MM.1S (cell line): ENCODE results near the gene TRMT1.

Source experiments
- DNase-seq: peaks from one replicate; pipeline ENCODE4 v3.0.0-alpha.2; 2015
- H2AFZ ChIP-seq: fragments of 300-600 bp; sonication (generic); 2 replicates; pipeline ENCODE4 v1.6.0; 2016; ENCODE audit warnings: antibody characterized with exemption, low read length
- H3F3A ChIP-seq: fragments of 300-600 bp; sonication (generic); 2 replicates; pipeline ENCODE4 v1.6.1; 2016; ENCODE audit warnings: mild to moderate bottlenecking, antibody characterized with exemption, low read length, moderate library complexity, mixed read lengths; ENCODE audit not compliant: insufficient read depth
- H3K27ac ChIP-seq: fragments of 300-600 bp; sonication (generic); 2 replicates; pipeline ENCODE4 v1.5.1; 2016; ENCODE audit warnings: mild to moderate bottlenecking, low read length
- H3K27me3 ChIP-seq: fragments of 300-600 bp; sonication (generic); replicated peaks from 2 replicates; pipeline ENCODE4 v1.6.0; 2016; ENCODE audit warnings: low read length; ENCODE audit not compliant: insufficient read depth
- H3K36me3 ChIP-seq: fragments of 300-600 bp; sonication (generic); replicated peaks from 2 replicates; pipeline ENCODE4 v1.6.1; 2016; ENCODE audit warnings: mild to moderate bottlenecking, low read length, mixed read lengths; ENCODE audit not compliant: insufficient read depth
- H3K4me1 ChIP-seq: fragments of 300-600 bp; sonication (generic); 2 replicates; pipeline ENCODE4 v1.6.1; 2016; ENCODE audit warnings: low read length, mixed read lengths
- H3K4me2 ChIP-seq: fragments of 300-600 bp; sonication (generic); 2 replicates; pipeline ENCODE4 v1.6.0; 2016; ENCODE audit warnings: low read depth, low read length
- H3K4me3 ChIP-seq: fragments of 300-600 bp; sonication (generic); 2 replicates; pipeline ENCODE4 v1.5.1; 2016; ENCODE audit warnings: low read length, mixed read lengths
- H3K79me2 ChIP-seq: fragments of 300-600 bp; sonication (generic); 2 replicates; pipeline ENCODE4 v1.6.1; 2016; ENCODE audit warnings: mixed run types, low read length, mixed read lengths
- H3K9ac ChIP-seq: fragments of 300-600 bp; sonication (generic); 2 replicates; pipeline ENCODE4 v1.6.1; 2016; ENCODE audit warnings: low read length, mixed read lengths
- H3K9me2 ChIP-seq: fragments of 300-600 bp; sonication (generic); replicated peaks from 2 replicates; pipeline ENCODE4 v1.6.1; 2016; ENCODE audit warnings: mild to moderate bottlenecking, low read length, mixed read lengths; ENCODE audit not compliant: insufficient read depth
- H3K9me3 ChIP-seq: fragments of 300-600 bp; sonication (generic); replicated peaks from 2 replicates; pipeline ENCODE4 v1.6.1; 2016; ENCODE audit warnings: mild to moderate bottlenecking, low read length, mixed read lengths; ENCODE audit not compliant: insufficient read depth
- H4K20me1 ChIP-seq: fragments of 300-600 bp; sonication (generic); 2 replicates; pipeline ENCODE4 v1.6.1; 2016; ENCODE audit warnings: mild to moderate bottlenecking, low read length, moderate library complexity, mixed read lengths; ENCODE audit not compliant: insufficient read depth
- EZH2 ChIP-seq: fragments of 300-600 bp; sonication (generic); optimal IDR thresholded peaks from 2 replicates; pipeline ENCODE3; 2017; ENCODE audit warnings: low read depth, mild to moderate bottlenecking, antibody characterized with exemption, low read length, mixed read lengths
- EZH2phosphoT487 ChIP-seq: fragments of 300-600 bp; sonication (generic); IDR thresholded peaks from 2 replicates; pipeline ENCODE4 v1.6.1; 2018; ENCODE audit warnings: antibody characterized with exemption, low read length
- TF ChIP-seq, protein P1 (sequence below): fragments of 300-600 bp; sonication (generic); IDR thresholded peaks from 2 replicates; pipeline ENCODE4 v1.5.1; 2016; ENCODE audit warnings: antibody characterized with exemption, low read length, mixed read lengths

The TRMT1 gene

DNA sequence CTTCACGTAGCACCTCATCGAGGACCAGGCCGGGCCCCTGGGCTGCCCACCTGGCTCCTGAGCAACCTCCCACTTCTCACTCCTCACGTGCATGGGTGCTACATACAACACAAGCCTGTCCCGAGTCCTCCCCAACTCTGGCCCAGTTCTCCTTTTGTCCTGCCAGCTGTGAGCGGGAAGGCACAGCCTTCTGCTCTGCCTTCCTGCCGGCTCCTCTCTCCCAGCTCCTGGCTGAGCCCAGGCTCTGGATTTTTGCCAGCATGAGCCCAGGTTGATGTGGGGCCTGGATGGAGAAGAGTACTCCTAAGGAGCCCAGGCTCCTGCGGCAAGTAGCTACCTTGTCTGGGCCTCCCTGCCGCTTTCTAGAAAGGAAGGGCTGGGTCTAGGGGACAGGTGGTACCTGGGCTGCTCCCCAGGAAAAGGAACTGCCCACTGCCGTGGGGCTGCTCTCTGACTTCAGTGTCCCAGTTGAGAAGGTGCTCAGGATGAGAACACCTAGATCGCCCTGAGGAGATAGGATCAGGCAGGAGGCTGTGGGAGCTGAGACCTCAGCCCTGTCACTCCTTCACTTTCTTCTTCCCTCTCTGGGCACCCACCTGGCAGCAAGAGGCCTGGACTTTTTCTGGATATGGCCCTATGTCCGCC is 37.5 kb downstream of the TRMT1 start:
- Histone ChIP-seq H3K4me2 (no peak overlapping the region), H3K9me3 (no peaks in the 10 kb centered on the region), H3F3A (no peaks in the 10 kb centered on the region), H3K79me2 (no peaks in the 10 kb centered on the region), H3K4me3 (no peak overlapping the region), H3K9me2 (no peaks in the 10 kb centered on the region), H2AFZ (no peak overlapping the region), H3K36me3 (no peaks in the 10 kb centered on the region), H3K27ac (no peak overlapping the region), H3K27me3 (peaks cover 7% of the 10 kb centered on the region), H4K20me1 (no peaks in the 10 kb centered on the region), H3K4me1 (0 out of 2 replicates have a peak, but pooled peaks cover 5% of the 10 kb centered on the region), H3K9ac (no peak overlapping the region)
- TF ChIP-seq, protein P1, sequence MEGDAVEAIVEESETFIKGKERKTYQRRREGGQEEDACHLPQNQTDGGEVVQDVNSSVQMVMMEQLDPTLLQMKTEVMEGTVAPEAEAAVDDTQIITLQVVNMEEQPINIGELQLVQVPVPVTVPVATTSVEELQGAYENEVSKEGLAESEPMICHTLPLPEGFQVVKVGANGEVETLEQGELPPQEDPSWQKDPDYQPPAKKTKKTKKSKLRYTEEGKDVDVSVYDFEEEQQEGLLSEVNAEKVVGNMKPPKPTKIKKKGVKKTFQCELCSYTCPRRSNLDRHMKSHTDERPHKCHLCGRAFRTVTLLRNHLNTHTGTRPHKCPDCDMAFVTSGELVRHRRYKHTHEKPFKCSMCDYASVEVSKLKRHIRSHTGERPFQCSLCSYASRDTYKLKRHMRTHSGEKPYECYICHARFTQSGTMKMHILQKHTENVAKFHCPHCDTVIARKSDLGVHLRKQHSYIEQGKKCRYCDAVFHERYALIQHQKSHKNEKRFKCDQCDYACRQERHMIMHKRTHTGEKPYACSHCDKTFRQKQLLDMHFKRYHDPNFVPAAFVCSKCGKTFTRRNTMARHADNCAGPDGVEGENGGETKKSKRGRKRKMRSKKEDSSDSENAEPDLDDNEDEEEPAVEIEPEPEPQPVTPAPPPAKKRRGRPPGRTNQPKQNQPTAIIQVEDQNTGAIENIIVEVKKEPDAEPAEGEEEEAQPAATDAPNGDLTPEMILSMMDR, result no peak
- TF ChIP-seq EZH2phosphoT487 (no peak), EZH2 (no peak)
- no peak for DNase-seq

DNA sequence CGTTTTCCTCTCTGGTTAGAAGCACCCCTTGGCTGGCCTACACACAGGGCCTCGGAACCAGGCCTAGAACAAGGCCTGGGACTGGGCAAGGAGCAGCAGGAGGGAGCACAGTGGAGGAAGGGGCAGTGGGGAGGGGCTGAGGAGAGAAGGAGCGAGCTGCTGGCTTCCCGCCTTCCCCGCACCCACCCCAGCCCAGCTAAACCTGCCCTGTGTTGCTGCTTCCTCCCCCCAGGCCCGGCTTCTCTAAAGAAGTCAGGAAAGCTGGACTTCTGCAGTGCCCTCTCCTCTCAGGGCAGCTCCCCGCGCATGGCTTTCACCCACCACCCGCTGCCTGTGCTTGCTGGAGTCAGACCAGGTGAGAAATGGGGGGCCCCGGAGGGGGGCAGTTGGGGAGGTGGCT is 38.2 kb downstream of the TRMT1 start:
- DNase-seq, result no peak
- no peak overlapping the region for H3K4me2 ChIP-seq
- H3F3A ChIP-seq, result no peaks in the 10 kb centered on the region
- no peaks in the 10 kb centered on the region for H3K79me2 ChIP-seq
- H3K27me3 ChIP-seq, result peaks cover 8% of the 10 kb centered on the region
- H2AFZ ChIP-seq, result no peak overlapping the region
- 0 out of 2 replicates have a peak, but pooled peaks cover 5% of the 10 kb centered on the region for H3K4me1 ChIP-seq
- no peaks in the 10 kb centered on the region for H3K36me3 ChIP-seq
- no peak overlapping the region for H3K4me3 ChIP-seq
- no peaks in the 10 kb centered on the region for H4K20me1 ChIP-seq
- no peaks in the 10 kb centered on the region for H3K9me3 ChIP-seq
- no peak overlapping the region for H3K9ac ChIP-seq
- H3K27ac ChIP-seq, result no peak overlapping the region
- no peaks in the 10 kb centered on the region for H3K9me2 ChIP-seq
- TF ChIP-seq, protein P1, result no peak
- no peak for TF ChIP-seq EZH2
- no peak for TF ChIP-seq EZH2phosphoT487

DNA sequence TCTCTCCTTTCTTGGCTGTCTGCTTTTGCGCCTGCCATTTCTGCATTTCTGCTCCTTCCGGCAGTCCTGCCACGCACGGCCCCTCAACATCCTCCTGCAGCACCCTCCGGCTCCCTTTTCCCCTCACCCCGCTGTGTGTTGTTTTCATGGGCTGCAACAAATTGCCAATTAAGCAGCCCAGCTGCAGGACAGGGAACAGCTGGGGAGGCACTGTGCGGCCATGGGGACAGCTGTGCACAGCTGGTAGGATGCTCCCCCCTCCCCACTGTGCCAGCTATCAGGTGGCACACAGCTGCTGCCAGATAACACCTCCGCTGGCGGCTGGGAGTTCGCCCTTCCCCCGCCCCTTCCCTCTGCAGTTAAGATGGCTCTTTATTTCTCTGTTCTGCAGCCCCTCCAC is 39.3 kb downstream of the TRMT1 start:
- peak; percentile 27 for DNase-seq
- no peaks in the 10 kb centered on the region for H4K20me1 ChIP-seq
- H3F3A ChIP-seq, result no peaks in the 10 kb centered on the region
- no peak overlapping the region for H3K4me3 ChIP-seq
- H3K9me3 ChIP-seq, result no peaks in the 10 kb centered on the region
- peaks cover 9% of the 10 kb centered on the region for H3K27me3 ChIP-seq
- H3K9ac ChIP-seq, result no peak overlapping the region
- H3K27ac ChIP-seq, result no peak overlapping the region
- no peak overlapping the region for H2AFZ ChIP-seq
- H3K9me2 ChIP-seq, result no peaks in the 10 kb centered on the region
- TF ChIP-seq EZH2 (no peak), EZH2phosphoT487 (no peak)
- TF ChIP-seq, protein P1, result no peak
- 0 out of 2 replicates have a peak, but pooled peaks cover 5% of the 10 kb centered on the region for H3K4me1 ChIP-seq
- no peaks in the 10 kb centered on the region for H3K36me3 ChIP-seq
- no peak overlapping the region for H3K4me2 ChIP-seq
- H3K79me2 ChIP-seq, result no peaks in the 10 kb centered on the region
